ENCODE measurements around the gene CFTR.

DNA sequence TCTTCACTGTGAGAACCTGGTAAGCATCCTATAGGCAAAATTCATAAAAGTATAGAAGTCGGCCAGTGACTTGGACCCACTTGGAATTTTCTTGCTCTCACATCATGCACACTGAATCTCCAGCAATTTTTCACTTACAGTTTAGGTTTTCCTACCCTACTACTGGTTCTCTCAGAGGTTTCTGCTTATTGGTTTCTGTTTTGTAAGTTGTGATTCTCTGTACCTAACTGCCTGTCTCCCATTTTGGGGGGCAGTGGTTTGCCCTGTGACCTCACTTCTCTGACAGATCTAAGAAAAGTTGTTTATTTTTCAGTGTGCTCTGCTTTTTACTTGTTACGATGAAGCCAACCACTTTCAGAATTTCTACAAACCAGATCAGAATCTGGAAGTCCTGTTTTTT is 158.1 kb downstream of the CFTR start:
- TF ChIP-seq CTCF (optimal IDR thresholded peaks at IDR 0.05 in 1 of 3, IDR thresholded peaks at IDR 0.05 in 1 of 3, conservative IDR thresholded peaks at IDR 0.05 in 1 of 3; ENCODE audit: extremely low read depth in 1 of 3, insufficient read depth in 2 of 3, low read length in 3 of 3) (no peak), EZH2 (IDR thresholded peaks at IDR 0.05; ENCODE audit: low read length) (no peak)

Measured in keratinocyte (primary cell).